GM23248 (cell line): ENCODE measurements around the gene MAMDC2. TPM values are rescaled to one million over a fixed set of nuclear protein-coding genes. Genes with fewer than 3 reads are reported as not detected.

Experiments used
- DNase-seq: peaks from one replicate; pipeline ENCODE4 v3.0.0-alpha.2; 2015
- H2AFZ ChIP-seq: fragments of 200-600 bp; sonication (generic); 2 replicates; pipeline ENCODE4 v1.6.1; 2016; ENCODE audit warnings: antibody characterized with exemption
- H3F3A ChIP-seq: fragments of 200-600 bp; sonication (generic); 2 replicates; pipeline ENCODE4 v1.6.1; 2016; ENCODE audit warnings: mild to moderate bottlenecking, antibody characterized with exemption, mixed run types; ENCODE audit not compliant: insufficient read depth
- H3K27ac ChIP-seq: fragments of 200-600 bp; sonication (generic); 2 replicates; pipeline ENCODE4 v1.5.1; 2016; ENCODE audit warnings: mild to moderate bottlenecking
- H3K27me3 ChIP-seq: fragments of 200-600 bp; sonication (generic); replicated peaks from 2 replicates; pipeline ENCODE4 v1.6.1; 2016; ENCODE audit warnings: mild to moderate bottlenecking; ENCODE audit not compliant: insufficient read depth
- H3K36me3 ChIP-seq: fragments of 200-600 bp; sonication (generic); 2 replicates; pipeline ENCODE4 v1.6.1; 2016; ENCODE audit warnings: low read depth, mild to moderate bottlenecking
- H3K4me1 ChIP-seq: fragments of 200-600 bp; sonication (generic); 2 replicates; pipeline ENCODE4 v1.6.1; 2016; ENCODE audit warnings: mild to moderate bottlenecking; ENCODE audit not compliant: insufficient read depth
- H3K4me2 ChIP-seq: fragments of 200-600 bp; sonication (generic); one replicate; pipeline ENCODE4 v1.6.1; 2016; ENCODE audit warnings: mild to moderate bottlenecking; ENCODE audit not compliant: unreplicated experiment
- H3K4me3 ChIP-seq: fragments of 200-600 bp; sonication (generic); 2 replicates; pipeline ENCODE4 v1.5.1; 2016; ENCODE audit warnings: mild to moderate bottlenecking
- H3K79me2 ChIP-seq: fragments of 200-600 bp; sonication (generic); 2 replicates; pipeline ENCODE4 v1.6.1; 2016; ENCODE audit warnings: mild to moderate bottlenecking; ENCODE audit not compliant: insufficient read depth
- H3K9ac ChIP-seq: fragments of 200-600 bp; sonication (generic); 2 replicates; pipeline ENCODE4 v1.6.1; 2016; ENCODE audit warnings: mild to moderate bottlenecking
- H3K9me2 ChIP-seq: fragments of 200-600 bp; sonication (generic); 2 replicates; pipeline ENCODE4 v1.6.1; 2016; ENCODE audit warnings: mixed run types, mild to moderate bottlenecking, moderate library complexity; ENCODE audit not compliant: insufficient read depth
- H3K9me3 ChIP-seq: fragments of 200-600 bp; sonication (generic); one replicate; pipeline ENCODE4 v1.6.1; 2017; ENCODE audit warnings: low read depth
- H4K20me1 ChIP-seq: fragments of 200-600 bp; sonication (generic); 2 replicates; pipeline ENCODE4 v1.6.0; 2016; ENCODE audit not compliant: insufficient read depth
- EZH2 ChIP-seq: fragments of 200-600 bp; sonication (generic); IDR thresholded peaks from 2 replicates; pipeline ENCODE4 v1.6.1; 2018; ENCODE audit warnings: antibody characterized with exemption, mild to moderate bottlenecking; ENCODE audit not compliant: insufficient read depth, poor library complexity, severe bottlenecking
- EZH2phosphoT487 ChIP-seq: fragments of 200-600 bp; sonication (generic); IDR thresholded peaks from 2 replicates; pipeline ENCODE4 v1.6.1; 2018; ENCODE audit warnings: antibody characterized with exemption, moderate library complexity, mild to moderate bottlenecking, low read depth; ENCODE audit not compliant: insufficient read depth
- whole genome bisulfite sequencing, 2 experiments: methylation state at CpG; one replicate each; pipeline ENCODE4 v1.1.6; 2015 to 2017; ENCODE audit warnings: low lambda C conversion rate in 2 of 2, low coverage in 1 of 2; ENCODE audit errors: missing lambda C conversion rate in 2 of 2; 5-methylcytosine and 5-hydroxymethylcytosine counted together
- in situ Hi-C: fragments of 300-500 bp; cut with MboI; formaldehyde crosslinking; loops from 2 replicates; pipeline ENCODE4 v1.15.0; 2020
- polyA plus RNA-seq: library from polyadenylated mRNA; unstranded; fragments of >200 nt; fragmentation: Nextera tagmentation; extraction: Ambion mirVana; gene quantifications from 2 replicates; pipeline ENCODE4 v1.2.1, GENCODE V29; 2016
- total RNA-seq: library from RNA; depleted of rRNA; stranded (reverse); fragments of >200 nt; shearing (Covaris generic); gene quantifications from 2 replicates; pipeline ENCODE4 v1.2.3, GENCODE V29; 2014

MAMDC2 gene
- total and polyA plus RNA-seq, 2 experiments from 2014 or later: 0.45 TPM; not detected in 1

- no peak overlapping the region for H3K4me3 ChIP-seq
- H3F3A ChIP-seq: peaks cover 9% of the 10 kb centered on the region
- DNase-seq: no peak
- H3K79me2 ChIP-seq: no peaks in the 10 kb centered on the region
- in situ Hi-C loops: no loop called here
- no peak overlapping the region for H2AFZ ChIP-seq
- no peak for TF ChIP-seq EZH2
- TF ChIP-seq EZH2phosphoT487: no peak
- no peak overlapping the region for H3K4me2 ChIP-seq
- WGBS, 2 experiments: 95 to 96% methylated on average over 6 of the region's 6 CpGs
- no peaks in the 10 kb centered on the region for H4K20me1 ChIP-seq
- peaks cover 5% of the 10 kb centered on the region for H3K4me1 ChIP-seq
- H3K27me3 ChIP-seq: no peaks in the 10 kb centered on the region
- H3K9me3 ChIP-seq: no peaks in the 10 kb centered on the region
- no peak overlapping the region for H3K27ac ChIP-seq
- no peaks in the 10 kb centered on the region for H3K9me2 ChIP-seq
- no peak overlapping the region for H3K9ac ChIP-seq
- H3K36me3 ChIP-seq: no peaks in the 10 kb centered on the region
Measured at GRCh38 chr9:70127036-70127435, 83.4 kb downstream of the MAMDC2 start.

GRCh38 chr9:70127540-70128416 is 84.1 kb downstream of the MAMDC2 start:
- no peaks in the 10 kb centered on the region for H3K36me3 ChIP-seq
- H2AFZ ChIP-seq: no peak overlapping the region
- TF ChIP-seq EZH2 (no peak), EZH2phosphoT487 (no peak)
- no peak overlapping the region for H3K9ac ChIP-seq
- no peak overlapping the region for H3K4me2 ChIP-seq
- no peak overlapping the region for H3K4me3 ChIP-seq
- no peaks in the 10 kb centered on the region for H3K79me2 ChIP-seq
- no peaks in the 10 kb centered on the region for H3K9me2 ChIP-seq
- in situ Hi-C loops: no loop called here
- H4K20me1 ChIP-seq: no peaks in the 10 kb centered on the region
- WGBS, 2 experiments: 78 to 83% methylated on average over 7 of the region's 7 CpGs
- no peak overlapping the region for H3K27ac ChIP-seq
- no peaks in the 10 kb centered on the region for H3K9me3 ChIP-seq
- no peaks in the 10 kb centered on the region for H3K27me3 ChIP-seq
- peaks cover 4% of the 10 kb centered on the region; the same call in 1 of the 2 replicates for H3F3A ChIP-seq
- no peaks in the 10 kb centered on the region for H3K4me1 ChIP-seq
- DNase-seq: no peak

DNA sequence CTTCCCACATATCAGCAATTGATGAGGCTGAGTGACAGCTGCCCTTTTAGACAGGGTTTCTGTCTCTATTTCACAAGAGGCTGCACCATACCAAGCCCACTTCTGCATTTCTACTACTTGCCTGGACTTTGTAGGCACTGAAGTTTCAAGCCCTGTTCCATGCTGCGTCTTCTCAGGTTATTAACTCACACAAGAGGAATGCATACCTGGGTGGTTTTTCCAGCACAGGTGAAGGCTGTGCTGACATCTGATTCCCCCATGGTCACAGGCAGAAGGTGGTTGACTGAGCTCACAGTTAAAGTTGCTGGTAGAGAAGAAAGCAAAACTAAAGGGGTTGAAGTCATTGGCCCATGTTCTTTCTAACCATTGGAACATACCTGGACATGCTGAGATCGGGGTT is 86.6 kb downstream of the MAMDC2 start:
- in situ Hi-C loops: no loop called here
- H4K20me1 ChIP-seq: no peaks in the 10 kb centered on the region
- WGBS, 2 experiments: 74 to 85% methylated on average over 2 of the region's 2 CpGs
- H3K9ac ChIP-seq: no peak overlapping the region
- H3K4me2 ChIP-seq: no peak overlapping the region
- H3K36me3 ChIP-seq: no peaks in the 10 kb centered on the region
- no peaks in the 10 kb centered on the region for H3K27me3 ChIP-seq
- H3K4me3 ChIP-seq: no peak overlapping the region
- H2AFZ ChIP-seq: no peak overlapping the region
- no peak overlapping the region for H3K27ac ChIP-seq
- no peaks in the 10 kb centered on the region for H3K9me2 ChIP-seq
- H3K4me1 ChIP-seq: peaks cover 10% of the 10 kb centered on the region
- H3K9me3 ChIP-seq: no peaks in the 10 kb centered on the region
- DNase-seq: no peak
- TF ChIP-seq EZH2phosphoT487 (no peak), EZH2 (no peak)
- H3K79me2 ChIP-seq: no peaks in the 10 kb centered on the region
- H3F3A ChIP-seq: 0 out of 2 replicates have a peak, but pooled peaks cover 8% of the 10 kb centered on the region

DNA sequence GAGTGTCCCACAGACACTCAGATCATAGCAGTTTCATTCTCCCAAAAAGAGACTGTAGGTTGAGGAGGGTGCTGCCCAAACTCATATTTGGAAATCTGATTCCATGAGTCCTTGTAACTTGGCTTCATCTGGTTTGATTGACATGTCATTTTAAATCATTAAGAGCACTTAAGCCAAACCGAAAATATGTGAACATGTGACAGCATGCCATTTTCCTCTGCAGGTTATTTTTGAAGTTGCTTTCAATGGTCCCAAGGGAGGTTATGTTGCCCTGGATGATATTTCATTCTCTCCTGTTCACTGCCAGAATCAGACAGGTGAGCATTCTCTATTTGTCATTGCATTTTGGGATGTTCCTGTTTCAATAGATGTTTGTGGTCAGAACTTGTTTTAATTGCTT is 87.6 kb downstream of the MAMDC2 start:
- H3K27ac ChIP-seq: no peak overlapping the region

More for the DNA sequence above, 87.6 kb downstream of the MAMDC2 start:
- Histone ChIP-seq H3K36me3 (no peaks in the 10 kb centered on the region), H3K27me3 (no peaks in the 10 kb centered on the region), H2AFZ (no peak overlapping the region), H4K20me1 (no peaks in the 10 kb centered on the region), H3K4me1 (peaks cover 20% of the 10 kb centered on the region), H3K9ac (no peak overlapping the region), H3K4me2 (no peak overlapping the region), H3K9me2 (no peaks in the 10 kb centered on the region), H3K4me3 (no peak overlapping the region), H3K9me3 (no peaks in the 10 kb centered on the region), H3K79me2 (no peaks in the 10 kb centered on the region), H3F3A (peaks cover 12% of the 10 kb centered on the region; the same call in 1 of the 2 replicates)
- no peak for TF ChIP-seq EZH2phosphoT487
- no peak for DNase-seq
- in situ Hi-C loops: no loop called here
- WGBS, 2 experiments: 88 to 100% methylated on average over 1 of the region's 1 CpG
